GM13976 (cell line): ENCODE data around the gene BMPR1B.

ENCODE experiments used
- DNase-seq: peaks from one replicate; pipeline ENCODE4 v3.0.0; 2012; ENCODE audit warnings: low spot score
- CTCF ChIP-seq: IDR thresholded peaks from 2 replicates; pipeline ENCODE4 v1.5.1; 2012; ENCODE audit warnings: borderline replicate concordance, mild to moderate bottlenecking; ENCODE audit not compliant: insufficient read depth; ENCODE audit errors: extremely low read depth, missing control alignments, control extremely low read depth
- in situ Hi-C: fragments of 300-500 bp; cut with MboI; formaldehyde crosslinking; loops from one replicate; pipeline ENCODE4 v1.12.0; 2022; ENCODE audit warnings: low sequenced_read_pairs, mixed read lengths, inconsistent platforms; ENCODE audit not compliant: unreplicated experiment

BMPR1B gene

DNA sequence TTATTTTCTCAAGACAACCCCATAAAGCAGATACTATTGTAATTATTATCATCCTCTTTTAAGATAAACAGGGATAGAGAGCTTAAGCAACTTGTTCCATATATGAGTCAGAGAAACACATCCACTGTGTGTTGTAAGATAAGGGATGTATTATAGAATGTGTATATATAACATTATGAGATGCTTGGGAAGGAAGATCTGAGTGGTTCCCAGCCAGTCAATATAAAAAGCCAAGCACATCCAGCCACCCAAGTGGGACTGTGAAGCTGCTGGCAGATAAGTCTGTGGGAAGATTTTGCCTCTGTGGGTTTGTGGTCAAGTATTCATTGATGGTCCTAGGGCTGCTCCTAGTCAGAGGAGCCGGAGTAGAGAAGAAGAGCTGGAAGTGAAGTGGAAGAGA, 16.5 kb upstream of the BMPR1B start:
- in situ Hi-C loops, result no loop called here
- TF ChIP-seq CTCF, result no peak
- no peak for DNase-seq

- DNase-seq, result no peak
- in situ Hi-C loops, result no loop called here
- TF ChIP-seq CTCF, result no peak
Measured at GRCh38 chr4:94743838-94744237, 13.9 kb upstream of the BMPR1B start.

GRCh38 chr4:94744850-94745249, 12.9 kb upstream of the BMPR1B start:
- no peak for DNase-seq
- no peak for TF ChIP-seq CTCF
- in situ Hi-C loops, result no loop called here

DNA sequence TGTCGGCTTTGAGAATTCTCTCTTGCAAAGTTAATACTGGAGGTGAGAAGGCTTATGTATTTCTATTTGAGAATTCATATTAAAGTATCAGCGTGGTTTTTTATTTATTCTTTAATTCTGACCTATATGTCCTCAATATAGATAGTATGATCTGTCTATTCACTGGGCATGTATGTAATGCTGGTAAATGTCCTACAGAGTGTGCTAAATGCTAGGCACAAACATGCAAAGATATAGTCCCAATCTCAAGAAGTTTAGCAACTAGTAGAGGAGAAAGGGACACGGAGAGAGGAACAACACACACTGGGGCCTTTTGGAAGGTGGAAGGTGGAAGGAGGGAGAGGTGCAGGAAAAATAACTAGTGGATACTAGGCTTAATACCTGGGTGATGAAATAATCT, 11.0 kb upstream of the BMPR1B start:
- in situ Hi-C loops, result no loop called here
- no peak for DNase-seq
- no peak for TF ChIP-seq CTCF

GRCh38 chr4:94758141-94758699, 465 bp downstream of the BMPR1B start:
- no peak for TF ChIP-seq CTCF
- in situ Hi-C loops, result no loop called here
- DNase-seq, result peak; percentile 22

GRCh38 chr4:94758700-94759399, 1.1 kb downstream of the BMPR1B start:
- DNase-seq, result no peak
- in situ Hi-C loops, result no loop called here
- TF ChIP-seq CTCF, result no peak
